OCI-LY7 (cell line): ENCODE measurements around the gene CSTB. TPM values are rescaled to one million over a fixed set of nuclear protein-coding genes. Genes with fewer than 3 reads are reported as not detected.

Experiments used
- BruUV-seq: library from RNA; stranded (reverse); fragments of 400-500 nt; replicated peaks from 2 replicates; lab custom pipeline; 2021; lab: Mats Ljungman, UMichigan
- CTCF ChIA-PET: fragments of 300-600 bp; sonication (Branson Sonifier 250); formaldehyde crosslinking; loops from one replicate; lab custom pipeline; 2022; ENCODE audit warnings: antibody characterized with exemption; ENCODE audit not compliant: unreplicated experiment; lab: Charles Lee
- POLR2A ChIA-PET: fragments of 300-600 bp; sonication (Branson Sonifier 250); formaldehyde crosslinking; loops from one replicate; lab custom pipeline; 2022; ENCODE audit warnings: antibody characterized with exemption; lab: Charles Lee
- DNase-seq: peaks from one replicate; pipeline ENCODE4 v3.0.0-alpha.2; 2015; ENCODE audit warnings: low spot score
- H2AFZ ChIP-seq: fragments of 200-600 bp; sonication (generic), shearing (Covaris generic); 2 replicates; pipeline ENCODE4 v1.6.1; 2014; ENCODE audit warnings: mild to moderate bottlenecking, antibody characterized with exemption, low read length, moderate library complexity
- H3K27ac ChIP-seq: fragments of 200-600 bp; sonication (generic); 2 replicates; pipeline ENCODE4 v1.5.1; 2014; ENCODE audit warnings: mixed run types, low read depth, mild to moderate bottlenecking, moderate library complexity, low read length, inconsistent platforms; ENCODE audit not compliant: poor library complexity, severe bottlenecking
- H3K36me3 ChIP-seq: fragments of 200-600 bp; sonication (generic); 2 replicates; pipeline ENCODE4 v1.6.1; 2014; ENCODE audit warnings: mild to moderate bottlenecking, antibody characterized with exemption, low read length, moderate library complexity, mixed read lengths; ENCODE audit not compliant: insufficient read depth
- H3K4me1 ChIP-seq: fragments of 200-600 bp; sonication (generic); 2 replicates; pipeline ENCODE4 v1.5.1; 2014; ENCODE audit warnings: mild to moderate bottlenecking, low read length; ENCODE audit not compliant: insufficient read depth, poor library complexity, severe bottlenecking
- H3K4me2 ChIP-seq: fragments of 200-600 bp; sonication (generic); 2 replicates; pipeline ENCODE4 v1.6.1; 2014; ENCODE audit warnings: mild to moderate bottlenecking, low read length
- H3K4me3 ChIP-seq: fragments of 200-600 bp; sonication (generic); 2 replicates; pipeline ENCODE4 v1.5.1; 2014; ENCODE audit warnings: mild to moderate bottlenecking, low read depth, low read length; ENCODE audit not compliant: poor library complexity, severe bottlenecking
- H3K79me2 ChIP-seq: fragments of 200-600 bp; sonication (generic); 2 replicates; pipeline ENCODE4 v1.6.1; 2016; ENCODE audit warnings: low read depth, mild to moderate bottlenecking, low read length, moderate library complexity, mixed read lengths; ENCODE audit not compliant: insufficient read depth
- H3K9me2 ChIP-seq: fragments of 200-600 bp; sonication (generic); 2 replicates; pipeline ENCODE4 v1.6.1; 2016; ENCODE audit warnings: mild to moderate bottlenecking, low read length, mixed read lengths; ENCODE audit not compliant: insufficient read depth
- H3K9me3 ChIP-seq: fragments of 200-600 bp; sonication (generic); 2 replicates; pipeline ENCODE4 v1.6.1; 2014; ENCODE audit warnings: mild to moderate bottlenecking, mixed run types, low read length, mixed read lengths
- H4K20me1 ChIP-seq: fragments of 200-600 bp; sonication (generic); 2 replicates; pipeline ENCODE4 v1.6.1; 2014; ENCODE audit warnings: mild to moderate bottlenecking, antibody characterized with exemption, low read length, moderate library complexity, mixed read lengths; ENCODE audit not compliant: insufficient read depth
- EZH2phosphoT487 ChIP-seq: fragments of 200-600 bp; sonication (generic); IDR thresholded peaks from 2 replicates; pipeline ENCODE4 v1.6.1; 2018; ENCODE audit warnings: low read depth, borderline replicate concordance, mild to moderate bottlenecking, mixed run types, antibody characterized with exemption, low read length, moderate library complexity, mixed read lengths
- intact Hi-C: fragments of 100-400 bp; cut with micrococcal nuclease; formaldehyde crosslinking; loops from one replicate; pipeline ENCODE4 v1.10.0; 2022; ENCODE audit not compliant: unreplicated experiment
- total RNA-seq, 2 experiments: library from RNA; depleted of rRNA in 1 of 2; stranded (reverse); fragments of >200 nt in 1 of 2; shearing (Covaris generic) in 1 of 2; gene quantifications; 2 replicates each; pipeline ENCODE4 v1.2.3, GENCODE V29; 2014 to 2022
- TF ChIP-seq, protein P1 (sequence below): fragments of 200-600 bp; sonication (generic); conservative IDR thresholded peaks from 2 replicates; pipeline ENCODE4 v1.5.1; 2014; ENCODE audit warnings: mild to moderate bottlenecking, antibody characterized with exemption, low read length, moderate library complexity, mixed read lengths

Gene CSTB
- total RNA-seq, 2 experiments from 2014 or later: 15.6 to 33.3 TPM

- CTCF ChIA-PET: no interaction called here
- BruUV-seq: no TSS peak
Measured at GRCh38 chr21:43771199-43771675, 4.9 kb downstream of the CSTB start.

GRCh38 chr21:43770066-43770655, 5.9 kb downstream of the CSTB start:
- CTCF ChIA-PET: no interaction called here
- Histone ChIP-seq H3K4me3 (no peak overlapping the region), H2AFZ (no peak overlapping the region), H3K27ac (no peak overlapping the region), H3K9me2 (no peaks in the 10 kb centered on the region), H3K36me3 (peaks cover 22% of the 10 kb centered on the region), H4K20me1 (no peaks in the 10 kb centered on the region), H3K4me2 (no peak overlapping the region), H3K4me1 (peaks cover 6% of the 10 kb centered on the region), H3K9me3 (no peaks in the 10 kb centered on the region), H3K79me2 (no peaks in the 10 kb centered on the region)
- BruUV-seq: no TSS peak
- POLR2A ChIA-PET: interaction anchor here (0.6 kb wide), 1 partner anchor 12 kb away, joined by 3 read pairs; no protein-coding TSS in a partner anchor
- DNase-seq: no peak
- TF ChIP-seq, protein P1, sequence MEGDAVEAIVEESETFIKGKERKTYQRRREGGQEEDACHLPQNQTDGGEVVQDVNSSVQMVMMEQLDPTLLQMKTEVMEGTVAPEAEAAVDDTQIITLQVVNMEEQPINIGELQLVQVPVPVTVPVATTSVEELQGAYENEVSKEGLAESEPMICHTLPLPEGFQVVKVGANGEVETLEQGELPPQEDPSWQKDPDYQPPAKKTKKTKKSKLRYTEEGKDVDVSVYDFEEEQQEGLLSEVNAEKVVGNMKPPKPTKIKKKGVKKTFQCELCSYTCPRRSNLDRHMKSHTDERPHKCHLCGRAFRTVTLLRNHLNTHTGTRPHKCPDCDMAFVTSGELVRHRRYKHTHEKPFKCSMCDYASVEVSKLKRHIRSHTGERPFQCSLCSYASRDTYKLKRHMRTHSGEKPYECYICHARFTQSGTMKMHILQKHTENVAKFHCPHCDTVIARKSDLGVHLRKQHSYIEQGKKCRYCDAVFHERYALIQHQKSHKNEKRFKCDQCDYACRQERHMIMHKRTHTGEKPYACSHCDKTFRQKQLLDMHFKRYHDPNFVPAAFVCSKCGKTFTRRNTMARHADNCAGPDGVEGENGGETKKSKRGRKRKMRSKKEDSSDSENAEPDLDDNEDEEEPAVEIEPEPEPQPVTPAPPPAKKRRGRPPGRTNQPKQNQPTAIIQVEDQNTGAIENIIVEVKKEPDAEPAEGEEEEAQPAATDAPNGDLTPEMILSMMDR: no peak
- no peak for TF ChIP-seq EZH2phosphoT487
- intact Hi-C loops: loop anchor here (10.0 kb wide), 1 partner anchor 105 kb away; no protein-coding TSS in a partner anchor

More at GRCh38 chr21:43771199-43771675, 4.9 kb downstream of the CSTB start:
- POLR2A ChIA-PET: no interaction called here
- Histone ChIP-seq H3K9me3 (no peaks in the 10 kb centered on the region), H2AFZ (no peak overlapping the region), H3K79me2 (no peaks in the 10 kb centered on the region), H3K4me3 (no peak overlapping the region), H3K27ac (no peak overlapping the region), H4K20me1 (no peaks in the 10 kb centered on the region), H3K9me2 (no peaks in the 10 kb centered on the region), H3K4me1 (peaks cover 10% of the 10 kb centered on the region), H3K4me2 (no peak overlapping the region), H3K36me3 (peaks cover 22% of the 10 kb centered on the region)
- TF ChIP-seq, protein P1: no peak
- TF ChIP-seq EZH2phosphoT487: no peak
- no peak for DNase-seq
- intact Hi-C loops: loop anchor here (10.0 kb wide), 1 partner anchor 106 kb away; no protein-coding TSS in a partner anchor
